LNCAP (cell line): ENCODE measurements around the gene RESP18.

Experiments
- TF ChIP-seq, protein P1 (sequence below): fragments of 450-650 bp; IDR thresholded peaks from 2 replicates; pipeline ENCODE4 v1.5.1; 2017; ENCODE audit warnings: mild to moderate bottlenecking

Gene RESP18

DNA sequence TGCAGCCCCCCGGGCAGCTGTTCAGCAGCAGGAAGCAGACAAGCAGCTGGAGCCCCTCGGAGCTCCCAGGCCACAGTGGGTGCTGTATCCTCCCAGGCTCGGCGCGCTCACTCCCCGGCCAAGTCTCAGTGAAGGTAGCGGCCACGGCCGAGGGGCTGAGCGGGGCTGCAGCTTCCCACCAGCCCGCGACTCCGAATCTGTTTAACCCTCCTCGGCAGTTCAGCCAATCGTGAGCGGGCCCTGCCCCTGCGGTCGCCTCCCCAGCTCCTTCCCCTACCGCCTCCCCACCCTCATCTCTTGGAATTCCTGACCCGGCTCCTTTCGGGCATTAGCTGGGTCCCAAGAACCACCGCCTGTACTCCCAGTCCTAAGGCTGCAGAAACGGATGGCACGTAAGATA, at the start of gene RESP18:
TSS of gene RESP18 (minus strand) at position 203 of the 400 bp plus-strand sequence.
- TF ChIP-seq, protein P1, sequence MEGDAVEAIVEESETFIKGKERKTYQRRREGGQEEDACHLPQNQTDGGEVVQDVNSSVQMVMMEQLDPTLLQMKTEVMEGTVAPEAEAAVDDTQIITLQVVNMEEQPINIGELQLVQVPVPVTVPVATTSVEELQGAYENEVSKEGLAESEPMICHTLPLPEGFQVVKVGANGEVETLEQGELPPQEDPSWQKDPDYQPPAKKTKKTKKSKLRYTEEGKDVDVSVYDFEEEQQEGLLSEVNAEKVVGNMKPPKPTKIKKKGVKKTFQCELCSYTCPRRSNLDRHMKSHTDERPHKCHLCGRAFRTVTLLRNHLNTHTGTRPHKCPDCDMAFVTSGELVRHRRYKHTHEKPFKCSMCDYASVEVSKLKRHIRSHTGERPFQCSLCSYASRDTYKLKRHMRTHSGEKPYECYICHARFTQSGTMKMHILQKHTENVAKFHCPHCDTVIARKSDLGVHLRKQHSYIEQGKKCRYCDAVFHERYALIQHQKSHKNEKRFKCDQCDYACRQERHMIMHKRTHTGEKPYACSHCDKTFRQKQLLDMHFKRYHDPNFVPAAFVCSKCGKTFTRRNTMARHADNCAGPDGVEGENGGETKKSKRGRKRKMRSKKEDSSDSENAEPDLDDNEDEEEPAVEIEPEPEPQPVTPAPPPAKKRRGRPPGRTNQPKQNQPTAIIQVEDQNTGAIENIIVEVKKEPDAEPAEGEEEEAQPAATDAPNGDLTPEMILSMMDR, result no peak

DNA sequence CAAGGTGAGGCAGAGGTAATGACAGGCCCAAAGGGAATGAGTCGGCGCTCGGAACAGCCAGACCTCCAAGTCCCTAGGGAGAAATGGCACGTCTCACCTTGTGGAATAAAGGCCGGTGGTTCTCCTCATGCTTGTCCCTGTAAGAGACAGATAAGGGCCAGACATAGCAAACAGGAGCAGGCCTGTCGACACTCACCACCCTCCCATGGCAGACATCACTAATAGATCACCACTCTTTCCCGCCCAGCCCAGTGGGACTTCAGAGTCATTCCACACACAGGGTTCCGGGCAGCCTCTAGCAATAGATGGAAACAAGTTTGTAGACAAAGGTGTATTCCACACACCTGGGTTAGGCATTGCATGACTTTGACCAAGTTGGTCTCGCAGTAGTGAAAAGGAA, 48.9 kb upstream of the RESP18 start:
- TF ChIP-seq, protein P1, result no peak

DNA sequence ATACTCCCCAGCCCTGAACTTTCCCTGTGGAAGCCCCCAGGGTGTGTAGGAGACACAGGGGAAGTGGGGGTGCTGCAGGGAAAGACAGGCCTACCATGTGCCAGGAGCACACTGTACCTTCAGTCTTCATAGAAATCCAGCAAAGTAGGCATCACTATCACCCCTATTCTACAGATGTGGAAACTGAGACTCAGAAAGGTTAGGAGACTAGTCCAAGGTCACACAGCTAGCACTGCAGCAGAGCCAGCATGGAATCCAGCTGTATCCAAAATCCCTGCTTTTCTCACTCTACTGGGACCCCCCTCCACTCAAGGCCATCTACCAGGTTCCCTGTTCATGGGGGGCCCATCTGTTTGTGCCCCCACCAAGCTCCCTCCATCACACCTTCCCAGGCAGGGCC, 48.4 kb upstream of the RESP18 start:
- TF ChIP-seq, protein P1, result no peak

DNA sequence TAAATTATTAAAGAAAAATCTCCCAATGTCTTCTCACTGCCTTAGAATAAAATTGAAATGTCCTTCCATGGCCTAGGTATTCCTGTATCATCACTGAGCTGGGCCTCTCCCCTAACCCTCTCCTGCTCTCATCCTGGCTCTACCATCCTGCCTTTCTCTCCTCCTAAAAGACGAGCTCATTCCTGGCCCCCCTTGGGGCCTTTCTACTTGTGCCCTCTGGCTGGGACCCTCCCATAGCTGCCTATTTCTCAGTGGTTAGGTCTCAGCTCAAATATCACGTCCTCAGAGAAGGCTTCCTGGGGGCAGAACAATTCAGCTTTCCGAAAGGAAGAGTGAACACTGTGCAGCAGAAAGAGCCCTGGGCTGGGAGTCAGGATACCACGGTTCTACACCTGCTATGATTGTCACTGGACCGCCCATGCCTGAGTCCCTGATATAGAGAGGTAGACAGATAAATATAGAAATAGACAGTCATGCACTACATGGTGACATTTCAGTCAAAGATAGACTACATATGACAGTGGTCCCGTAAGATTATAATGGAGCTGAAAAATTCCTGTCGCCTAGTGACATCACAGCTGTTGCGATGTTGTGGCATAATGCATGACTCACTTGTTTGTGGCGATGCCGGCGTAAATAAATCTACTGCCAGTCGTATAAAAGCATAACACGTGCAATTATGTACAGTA, 45.8 kb upstream of the RESP18 start:
- TF ChIP-seq, protein P1, result no peak

DNA sequence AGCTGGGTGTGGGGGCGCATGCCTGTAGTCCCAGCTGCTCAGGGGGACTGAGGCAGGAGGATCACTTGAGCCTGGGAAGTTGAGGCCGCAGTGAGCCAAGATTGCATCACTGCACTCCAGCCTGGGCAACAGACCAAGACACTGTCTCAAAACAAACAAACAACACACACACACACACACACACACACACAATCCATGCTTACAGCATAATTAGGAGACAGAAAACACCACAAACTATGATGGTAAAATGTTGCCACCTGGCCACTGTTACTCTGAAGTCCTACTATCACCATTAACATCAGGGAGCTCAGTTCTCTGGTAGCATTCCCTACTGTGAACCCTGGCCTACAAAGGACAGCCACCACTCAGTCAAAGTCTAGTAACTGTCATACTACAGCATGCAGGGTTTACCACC, 36.9 kb upstream of the RESP18 start:
- TF ChIP-seq, protein P1, result no peak

DNA sequence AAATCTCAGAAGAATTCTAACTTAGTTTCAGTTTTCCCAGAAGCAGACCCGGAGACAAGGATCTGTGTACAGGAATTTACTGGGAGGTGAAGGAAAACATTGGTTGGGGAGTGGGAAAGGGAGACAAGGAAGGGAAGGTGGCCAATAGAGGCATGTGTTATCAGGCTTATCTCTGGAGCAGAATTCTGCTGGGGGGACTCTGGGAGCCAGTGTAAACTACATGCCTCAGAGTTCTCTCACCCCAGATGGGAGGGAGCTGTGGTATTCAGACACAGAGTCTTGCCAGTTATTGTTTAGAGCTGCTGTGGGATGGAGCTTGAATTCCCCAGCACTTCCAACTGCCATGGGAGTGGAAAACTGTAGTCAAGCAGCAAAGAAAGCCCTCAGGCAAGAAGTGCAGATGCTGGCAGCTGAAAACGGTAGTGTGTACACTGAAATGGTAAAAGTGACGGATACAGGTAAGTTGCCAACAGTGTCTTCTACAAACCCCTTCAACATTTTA, 36.2 kb upstream of the RESP18 start:
- TF ChIP-seq, protein P1, result no peak

DNA sequence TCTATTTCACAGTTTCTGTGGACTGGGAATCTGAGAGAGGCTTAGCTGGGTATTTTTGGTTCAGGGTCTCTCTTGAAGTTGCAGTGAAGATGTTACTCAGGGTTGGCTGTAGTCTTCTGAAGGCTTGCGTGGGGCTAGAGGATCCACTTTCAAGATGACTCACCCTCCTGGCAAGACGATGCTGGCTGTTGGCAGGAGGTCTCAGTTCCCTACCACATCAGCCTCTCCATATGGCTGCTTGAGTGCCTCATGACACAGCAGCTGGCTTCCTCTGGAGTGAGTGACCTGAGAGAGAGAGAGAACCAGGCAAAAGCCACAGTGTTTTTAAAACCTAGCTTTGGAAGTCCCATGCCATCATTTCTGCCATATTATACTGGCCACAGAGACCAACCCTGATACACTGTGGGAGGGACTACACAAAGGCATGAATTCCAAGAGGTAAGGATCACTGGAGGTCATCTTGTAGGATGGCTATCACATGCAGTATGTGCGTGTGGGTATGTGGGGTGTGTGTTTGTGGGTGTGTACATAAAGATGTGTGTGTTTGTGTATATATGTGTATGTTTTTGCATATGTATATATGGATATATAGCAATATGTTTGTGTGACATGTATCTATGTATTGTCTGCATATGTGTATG, 30.1 kb upstream of the RESP18 start:
- TF ChIP-seq, protein P1, result no peak
